ENCODE data around the gene PAX6.
A peak's percentile ranks its signal among the peaks of the same experiment; 100 is the strongest.

Gene PAX6

GRCh38 chr11:31813391-31814175, 2.5 kb upstream of the PAX6 start:
- no peak overlapping the region for H3K27ac ChIP-seq (replicated peaks)
- no peak for DNase-seq (ENCODE audit: low read depth in 1 of 2, low spot score in 1 of 2)
- H3K27me3 ChIP-seq (ENCODE audit: insufficient read depth, poor library complexity, severe bottlenecking), result peaks cover 87% of the 10 kb centered on the region
- no peak overlapping the region for H3K4me3 ChIP-seq (replicated peaks; ENCODE audit: insufficient read depth, low read length)
- no peak for TF ChIP-seq SPI1 (IDR thresholded peaks at IDR 0.05; ENCODE audit: borderline replicate concordance, low read depth)
- TF ChIP-seq REST (IDR thresholded peaks at IDR 0.05; ENCODE audit: insufficient replicate concordance, low read depth), result no peak
- no peak for TF ChIP-seq CTCF (IDR thresholded peaks at IDR 0.05; ENCODE audit: insufficient read depth, low read length)
- no peak for TF ChIP-seq GABPA (IDR thresholded peaks at IDR 0.05; ENCODE audit: low read depth)
- TF ChIP-seq POLR2AphosphoS5 (IDR thresholded peaks at IDR 0.05; ENCODE audit: low read depth), result no peak

- no peak for DNase-seq (ENCODE audit: low read depth in 1 of 2, low spot score in 1 of 2)
- no peak for TF ChIP-seq POLR2AphosphoS5 (IDR thresholded peaks at IDR 0.05; ENCODE audit: low read depth)
- no peak for TF ChIP-seq REST (IDR thresholded peaks at IDR 0.05; ENCODE audit: insufficient replicate concordance, low read depth)
- H3K27me3 ChIP-seq (ENCODE audit: insufficient read depth, poor library complexity, severe bottlenecking), result peaks cover 86% of the 10 kb centered on the region
- no peak overlapping the region for H3K27ac ChIP-seq (replicated peaks)
- H3K4me3 ChIP-seq (replicated peaks; ENCODE audit: insufficient read depth, low read length), result peak overlapping the region; percentile 22
Observed at GRCh38 chr11:31812383-31813381, 1.6 kb upstream of the PAX6 start.

- DNase-seq (ENCODE audit: low read depth in 1 of 2, low spot score in 1 of 2), result no peak
- Histone ChIP-seq H3K27me3 (ENCODE audit: insufficient read depth, poor library complexity, severe bottlenecking) (peaks cover 83% of the 10 kb centered on the region), H3K4me3 (replicated peaks; ENCODE audit: insufficient read depth, low read length) (peak overlapping the region; percentile 30), H3K27ac (replicated peaks) (no peak overlapping the region)
- no peak for TF ChIP-seq CTCF (IDR thresholded peaks at IDR 0.05; ENCODE audit: insufficient read depth, low read length)
- no peak for TF ChIP-seq REST (IDR thresholded peaks at IDR 0.05; ENCODE audit: insufficient replicate concordance, low read depth)
- no peak for TF ChIP-seq SPI1 (IDR thresholded peaks at IDR 0.05; ENCODE audit: borderline replicate concordance, low read depth)
- no peak for TF ChIP-seq POLR2AphosphoS5 (IDR thresholded peaks at IDR 0.05; ENCODE audit: low read depth)
- no peak for TF ChIP-seq GABPA (IDR thresholded peaks at IDR 0.05; ENCODE audit: low read depth)
Observed at GRCh38 chr11:31809857-31810778, 1.0 kb downstream of the PAX6 start.

All from HL-60 (cell line).